Measurements from ENCODE around the gene IFITM1. TPM values are rescaled to one million over a fixed set of nuclear protein-coding genes. Genes with fewer than 3 reads are reported as not detected.

Gene IFITM1
- total RNA-seq, 1 donor from 2014 or later = 661 TPM

- intact Hi-C loops (cut with micrococcal nuclease) = no loop called here
Observed at GRCh38 chr11:282171-282570, 31.7 kb upstream of the IFITM1 start.

GRCh38 chr11:282630-283360, 31.0 kb upstream of the IFITM1 start:
- intact Hi-C loops (cut with micrococcal nuclease) = no loop called here

GRCh38 chr11:283405-284104, 30.3 kb upstream of the IFITM1 start:
- intact Hi-C loops (cut with micrococcal nuclease) = no loop called here

- intact Hi-C loops (cut with micrococcal nuclease) = loop anchor here (5.0 kb wide), 2 partner anchors 47 to 77 kb away; partner anchors contain the start of genes BET1L, PSMD13, RIC8A and SIRT3
Observed at GRCh38 chr11:284105-285020, 29.5 kb upstream of the IFITM1 start.

- intact Hi-C loops (cut with micrococcal nuclease) = loop anchor here (5.0 kb wide), 2 partner anchors 48 to 78 kb away; partner anchors contain the start of genes BET1L, PSMD13, RIC8A and SIRT3
Observed at GRCh38 chr11:285021-285893, 28.6 kb upstream of the IFITM1 start.

GRCh38 chr11:285894-286220, 28.0 kb upstream of the IFITM1 start:
- intact Hi-C loops (cut with micrococcal nuclease) = loop anchor here (2.0 to 5.0 kb wide), 3 partner anchors 35 to 79 kb away; partner anchors contain the start of genes BET1L, PSMD13, RIC8A and SIRT3

- intact Hi-C loops (cut with micrococcal nuclease) = loop anchor here (1.0 to 5.0 kb wide), 4 partner anchors 18 to 80 kb away; partner anchors contain the start of genes BET1L, PSMD13, RIC8A and SIRT3
Observed at GRCh38 chr11:286977-287820, 26.6 kb upstream of the IFITM1 start.

GRCh38 chr11:287821-288477, 25.9 kb upstream of the IFITM1 start:
- intact Hi-C loops (cut with micrococcal nuclease) = loop anchor here (1.0 to 5.0 kb wide), 5 partner anchors 19 to 81 kb away; partner anchors contain the start of genes BET1L, PSMD13, RIC8A and SIRT3

GRCh38 chr11:288478-289397, 25.1 kb upstream of the IFITM1 start, which contains the start of gene PGGHG:
Gene PGGHG (plus strand): TSS chr11:289126. CDS start chr11:289817, 691 bp downstream.
- intact Hi-C loops (cut with micrococcal nuclease) = loop anchor here (2.0 to 5.0 kb wide), 3 partner anchors 24 to 81 kb away; partner anchors contain the start of genes BET1L, PSMD13, RIC8A and SIRT3

GRCh38 chr11:289398-289711, 24.5 kb upstream of the IFITM1 start:
- intact Hi-C loops (cut with micrococcal nuclease) = loop anchor here (2.0 to 5.0 kb wide), 3 partner anchors 23 to 82 kb away; partner anchors contain the start of genes BET1L, PSMD13, RIC8A and SIRT3

- intact Hi-C loops (cut with micrococcal nuclease) = loop anchor here (2.0 to 5.0 kb wide), 3 partner anchors 23 to 83 kb away; partner anchors contain the start of genes BET1L, PSMD13, RIC8A and SIRT3
Observed at GRCh38 chr11:289712-290620, 23.9 kb upstream of the IFITM1 start.

GRCh38 chr11:290621-291231, 23.1 kb upstream of the IFITM1 start:
- intact Hi-C loops (cut with micrococcal nuclease) = no loop called here

- intact Hi-C loops (cut with micrococcal nuclease) = no loop called here
Observed at GRCh38 chr11:291281-292210, 22.3 kb upstream of the IFITM1 start.

GRCh38 chr11:292211-293121, 21.4 kb upstream of the IFITM1 start:
- intact Hi-C loops (cut with micrococcal nuclease) = no loop called here
